SK-N-SH treated with all-trans-retinoic acid at 6 μM for 48 hours (cell line): ENCODE results near the gene DARS2.
"Not testable (repeated sequence)": the region's sequence is repeated elsewhere in the genome, so short reads cannot be mapped to it uniquely, and the experiment has no call there.

Experiments used
- ARNTL ChIP-seq: fragments of 450-650 bp; formaldehyde crosslinking; IDR thresholded peaks from 2 replicates; pipeline ENCODE4 v1.5.0; 2020; ENCODE audit warnings: low read depth, mild to moderate bottlenecking, moderate library complexity, borderline replicate concordance
- BACH2 ChIP-seq: fragments of 250-450 bp; sonication (Bioruptor Pico); IDR thresholded peaks from 2 replicates; pipeline ENCODE4 v1.9.0; 2021; ENCODE audit warnings: mild to moderate bottlenecking, borderline replicate concordance
- RARB ChIP-seq: fragments of 250-450 bp; sonication (Bioruptor Pico); IDR thresholded peaks from 2 replicates; pipeline ENCODE4 v1.8.0; 2021; ENCODE audit warnings: mild to moderate bottlenecking, moderate library complexity
- ZFP3 ChIP-seq: fragments of 250-450 bp; sonication (Bioruptor Pico); IDR thresholded peaks from 2 replicates; pipeline ENCODE4 v1.5.0; 2020; ENCODE audit warnings: mild to moderate bottlenecking, moderate library complexity
- ZNF70 ChIP-seq: fragments of 450-650 bp; formaldehyde crosslinking; IDR thresholded peaks from 2 replicates; pipeline ENCODE4 v1.5.0; 2020; ENCODE audit warnings: mild to moderate bottlenecking, moderate library complexity
- TF ChIP-seq, protein P1 (sequence below): fragments of 250-450 bp; sonication (Bioruptor Pico); IDR thresholded peaks from 2 replicates; pipeline ENCODE4 v1.5.1; 2020; ENCODE audit warnings: low read depth, mild to moderate bottlenecking, moderate library complexity
- TF ChIP-seq, protein P2 (sequence below): fragments of 250-450 bp; sonication (Bioruptor Pico); IDR thresholded peaks from 2 replicates; pipeline ENCODE4 v1.8.0; 2020; ENCODE audit warnings: mild to moderate bottlenecking, moderate library complexity, borderline replicate concordance

DNA sequence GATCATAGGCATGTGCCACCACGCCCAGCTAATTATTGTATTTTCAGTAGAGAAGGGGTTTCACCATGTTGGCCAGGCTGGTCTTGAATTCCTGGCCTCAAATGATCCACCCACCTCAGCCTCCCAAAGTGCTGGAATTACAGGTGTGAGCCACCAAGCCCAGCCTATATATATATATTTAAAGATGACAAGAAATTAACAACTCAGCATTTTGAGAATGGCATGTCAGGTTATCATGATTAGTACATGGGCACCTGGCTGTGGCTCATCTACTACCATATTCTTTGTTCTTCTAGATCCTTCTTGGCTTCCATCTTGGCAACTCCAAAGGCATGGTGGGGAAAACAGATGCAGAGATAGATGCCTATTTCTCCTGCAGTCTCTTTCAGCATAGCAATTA, 24.5 kb upstream of the DARS2 start:
- TF ChIP-seq ARNTL (CRISPR knock-in tag); RARB (CRISPR knock-in tag); BACH2 (CRISPR knock-in tag); ZNF70 (CRISPR knock-in tag); ZFP3: not testable (repeated sequence)
- TF ChIP-seq, protein P1, sequence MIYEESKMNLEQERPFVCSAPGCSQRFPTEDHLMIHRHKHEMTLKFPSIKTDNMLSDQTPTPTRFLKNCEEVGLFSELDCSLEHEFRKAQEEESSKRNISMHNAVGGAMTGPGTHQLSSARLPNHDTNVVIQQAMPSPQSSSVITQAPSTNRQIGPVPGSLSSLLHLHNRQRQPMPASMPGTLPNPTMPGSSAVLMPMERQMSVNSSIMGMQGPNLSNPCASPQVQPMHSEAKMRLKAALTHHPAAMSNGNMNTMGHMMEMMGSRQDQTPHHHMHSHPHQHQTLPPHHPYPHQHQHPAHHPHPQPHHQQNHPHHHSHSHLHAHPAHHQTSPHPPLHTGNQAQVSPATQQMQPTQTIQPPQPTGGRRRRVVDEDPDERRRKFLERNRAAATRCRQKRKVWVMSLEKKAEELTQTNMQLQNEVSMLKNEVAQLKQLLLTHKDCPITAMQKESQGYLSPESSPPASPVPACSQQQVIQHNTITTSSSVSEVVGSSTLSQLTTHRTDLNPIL (CRISPR knock-in tag) = not testable (repeated sequence)
- TF ChIP-seq, protein P2, sequence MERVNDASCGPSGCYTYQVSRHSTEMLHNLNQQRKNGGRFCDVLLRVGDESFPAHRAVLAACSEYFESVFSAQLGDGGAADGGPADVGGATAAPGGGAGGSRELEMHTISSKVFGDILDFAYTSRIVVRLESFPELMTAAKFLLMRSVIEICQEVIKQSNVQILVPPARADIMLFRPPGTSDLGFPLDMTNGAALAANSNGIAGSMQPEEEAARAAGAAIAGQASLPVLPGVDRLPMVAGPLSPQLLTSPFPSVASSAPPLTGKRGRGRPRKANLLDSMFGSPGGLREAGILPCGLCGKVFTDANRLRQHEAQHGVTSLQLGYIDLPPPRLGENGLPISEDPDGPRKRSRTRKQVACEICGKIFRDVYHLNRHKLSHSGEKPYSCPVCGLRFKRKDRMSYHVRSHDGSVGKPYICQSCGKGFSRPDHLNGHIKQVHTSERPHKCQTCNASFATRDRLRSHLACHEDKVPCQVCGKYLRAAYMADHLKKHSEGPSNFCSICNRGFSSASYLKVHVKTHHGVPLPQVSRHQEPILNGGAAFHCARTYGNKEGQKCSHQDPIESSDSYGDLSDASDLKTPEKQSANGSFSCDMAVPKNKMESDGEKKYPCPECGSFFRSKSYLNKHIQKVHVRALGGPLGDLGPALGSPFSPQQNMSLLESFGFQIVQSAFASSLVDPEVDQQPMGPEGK = not testable (repeated sequence)
